Peyer's patch (tissue), 4 donors: ENCODE data around the gene GFPT1. TPM values are rescaled to one million over a fixed set of nuclear protein-coding genes. Genes with fewer than 3 reads are reported as not detected.

Experiments used
- DNase-seq, 3 donors: peaks; one replicate each; pipeline ENCODE4 v3.0.0-alpha.2; 2017 to 2019
- H3K27ac ChIP-seq, 4 donors: fragments of 200-600 bp; sonication (generic); one replicate each; pipeline ENCODE4 v1.5.1; 2016 to 2019
- H3K27me3 ChIP-seq, 2 donors: fragments of 200-600 bp; sonication (generic); one replicate each; pipeline ENCODE4 v1.5.1; 2019
- H3K36me3 ChIP-seq, 3 donors: fragments of 200-600 bp; sonication (generic); one replicate each; pipeline ENCODE4 v1.5.1; 2016 to 2019
- H3K4me1 ChIP-seq, 4 donors: fragments of 200-600 bp; sonication (generic); one replicate each; pipeline ENCODE4 v1.5.1; 2016 to 2019
- H3K4me3 ChIP-seq, 4 donors: fragments of 200-600 bp; sonication (generic); 1 replicate in 3 of 4; 2 replicates in 1 of 4; pipeline ENCODE4 v1.5.1; 2016 to 2019; ENCODE audit warnings: mild to moderate bottlenecking in 1 of 4
- H3K9me3 ChIP-seq, 4 donors: fragments of 200-600 bp; sonication (generic); one replicate each; pipeline ENCODE4 v1.5.1; 2016 to 2019; ENCODE audit warnings: mild to moderate bottlenecking in 1 of 4
- CTCF ChIP-seq, 6 experiments: fragments of 450-650 bp in 4 of 6; fragments of 200-600 bp in 2 of 6; sonication (generic) in 1 of 6; IDR thresholded peaks; one replicate each; pipeline ENCODE4 v1.5.1; 2017 to 2019; ENCODE audit warnings: antibody characterized with exemption in 6 of 6, mild to moderate bottlenecking in 3 of 6, moderate library complexity in 1 of 6
- POLR2A ChIP-seq, 2 donors: fragments of 450-650 bp; IDR thresholded peaks; one replicate each; pipeline ENCODE4 v1.5.1; 2017; ENCODE audit warnings: antibody characterized with exemption in 2 of 2, mild to moderate bottlenecking in 2 of 2, moderate library complexity in 2 of 2
- total RNA-seq, 4 donors: library from RNA; depleted of rRNA; stranded (reverse); fragments of >200 nt; gene quantifications; one replicate each; pipeline ENCODE4 v1.1.0, GENCODE V29; 2016

The GFPT1 gene
- total RNA-seq, 4 donors from 2014 or later, result 31.8 to 59.1 (median 42.1) TPM

GRCh38 chr2:69344305-69344704 lies 42.7 kb downstream of the GFPT1 start:
- TF ChIP-seq CTCF (IDR thresholded peaks at IDR 0.05) (no peak), POLR2A (IDR thresholded peaks at IDR 0.05) (no peak)
- DNase-seq, result no peak
- Histone ChIP-seq H3K4me1 (no peaks in the 10 kb centered on the region), H3K27ac (no peak overlapping the region), H3K9me3 (no peaks in the 10 kb centered on the region), H3K4me3 (no peak overlapping the region), H3K27me3 (no peaks in the 10 kb centered on the region), H3K36me3 (peaks cover 0 to 99% (median 0%) of the 10 kb centered on the region in 3 donors)

GRCh38 chr2:69340101-69340775 lies 46.8 kb downstream of the GFPT1 start:
- no peak overlapping the region for H3K27ac ChIP-seq
- no peaks in the 10 kb centered on the region for H3K4me1 ChIP-seq
- H3K4me3 ChIP-seq, result no peak overlapping the region
- H3K9me3 ChIP-seq, result no peaks in the 10 kb centered on the region
- DNase-seq, result no peak
- H3K36me3 ChIP-seq, result peaks cover 0 to 96% (median 0%) of the 10 kb centered on the region in 3 donors
- no peaks in the 10 kb centered on the region for H3K27me3 ChIP-seq
- TF ChIP-seq POLR2A (IDR thresholded peaks at IDR 0.05) (no peak), CTCF (IDR thresholded peaks at IDR 0.05) (no peak)

GRCh38 chr2:69335311-69335710 lies 51.7 kb downstream of the GFPT1 start:
- peaks cover 0 to 73% (median 0%) of the 10 kb centered on the region in 3 donors for H3K36me3 ChIP-seq
- no peak for DNase-seq
- no peak overlapping the region for H3K27ac ChIP-seq
- H3K4me3 ChIP-seq, result no peak overlapping the region
- H3K9me3 ChIP-seq, result no peaks in the 10 kb centered on the region
- TF ChIP-seq CTCF (IDR thresholded peaks at IDR 0.05) (no peak), POLR2A (IDR thresholded peaks at IDR 0.05) (no peak)
- H3K4me1 ChIP-seq, result no peaks in the 10 kb centered on the region
- H3K27me3 ChIP-seq, result no peaks in the 10 kb centered on the region

- H3K4me3 ChIP-seq, result no peak overlapping the region
- H3K27ac ChIP-seq, result no peak overlapping the region
- H3K27me3 ChIP-seq, result no peaks in the 10 kb centered on the region
- no peaks in the 10 kb centered on the region for H3K9me3 ChIP-seq
- H3K36me3 ChIP-seq, result peaks cover 0 to 73% (median 0%) of the 10 kb centered on the region in 3 donors
- TF ChIP-seq POLR2A (IDR thresholded peaks at IDR 0.05) (no peak), CTCF (IDR thresholded peaks at IDR 0.05) (no peak)
- no peak for DNase-seq
- no peaks in the 10 kb centered on the region for H3K4me1 ChIP-seq
Observed at GRCh38 chr2:69333352-69333751, 53.7 kb downstream of the GFPT1 start.

GRCh38 chr2:69330781-69331180 lies 56.2 kb downstream of the GFPT1 start:
- no peaks in the 10 kb centered on the region for H3K27me3 ChIP-seq
- no peaks in the 10 kb centered on the region for H3K4me1 ChIP-seq
- H3K27ac ChIP-seq, result no peak overlapping the region
- H3K4me3 ChIP-seq, result no peak overlapping the region
- H3K9me3 ChIP-seq, result no peaks in the 10 kb centered on the region
- no peak for DNase-seq
- TF ChIP-seq POLR2A (IDR thresholded peaks at IDR 0.05) (no peak), CTCF (IDR thresholded peaks at IDR 0.05) (no peak)
- peaks cover 0 to 75% (median 0%) of the 10 kb centered on the region in 3 donors for H3K36me3 ChIP-seq
